Colonic mucosa (tissue), 4 donors: ENCODE measurements around the gene HAAO. TPM values are rescaled to one million over a fixed set of nuclear protein-coding genes. Genes with fewer than 3 reads are reported as not detected.

ENCODE experiments used
- DNase-seq: peaks from one replicate; pipeline ENCODE4 v3.0.0-alpha.2; 2020
- H3K27ac ChIP-seq: fragments of 200-600 bp; one replicate; pipeline ENCODE4 v1.8.0; 2021
- H3K27me3 ChIP-seq: fragments of 200-600 bp; one replicate; pipeline ENCODE4 v1.8.0; 2021
- H3K36me3 ChIP-seq: fragments of 200-600 bp; one replicate; pipeline ENCODE4 v1.8.0; 2021
- H3K4me1 ChIP-seq: fragments of 200-600 bp; one replicate; pipeline ENCODE4 v1.8.0; 2021; ENCODE audit warnings: mild to moderate bottlenecking
- H3K4me3 ChIP-seq: fragments of 200-600 bp; one replicate; pipeline ENCODE4 v1.8.0; 2021
- H3K9ac ChIP-seq, 2 donors: one replicate each; pipeline ENCODE4 v1.7.0; 2013; ENCODE audit warnings: control low read depth in 2 of 2, low read depth in 2 of 2, low read length in 2 of 2
- H3K9me3 ChIP-seq: fragments of 200-600 bp; one replicate; pipeline ENCODE4 v1.8.0; 2021
- CTCF ChIP-seq: fragments of 200-600 bp; IDR thresholded peaks from one replicate; pipeline ENCODE4 v1.8.0; 2022; ENCODE audit warnings: antibody characterized with exemption, mild to moderate bottlenecking
- intact Hi-C: fragments of 100-400 bp; cut with DNase I; formaldehyde crosslinking; loops from one replicate; pipeline ENCODE4 v1.14.1; 2022
- total RNA-seq, 2 donors: library from RNA; stranded (reverse); fragmentation: NEBNext Ultra II Directional in 1 of 2; extraction: Animal tissue kit (Norgen Biotek cat#: 25700) in 1 of 2; gene quantifications; one replicate each; pipeline ENCODE4 v1.2.1, GENCODE V29; 2021
- donor health status: healthy.
- donor health status: DM: no; HTN: no; CAD: no.
- donor health status: DM: no; HTN: no; CAD: no.

Gene HAAO
- total RNA-seq, 2 donors from 2014 or later: 8.2 to 17.8 TPM

GRCh38 chr2:42723465-42723864 lies 68.9 kb downstream of the HAAO start:
- no peaks in the 10 kb centered on the region for H3K9me3 ChIP-seq
- no peak for DNase-seq
- intact Hi-C loops: no loop called here
- H3K4me1 ChIP-seq: peaks cover 4% of the 10 kb centered on the region
- no peak overlapping the region for H3K9ac ChIP-seq
- no peak for TF ChIP-seq CTCF
- H3K4me3 ChIP-seq: no peak overlapping the region
- H3K27me3 ChIP-seq: no peaks in the 10 kb centered on the region
- no peaks in the 10 kb centered on the region for H3K36me3 ChIP-seq
- H3K27ac ChIP-seq: no peak overlapping the region

DNA sequence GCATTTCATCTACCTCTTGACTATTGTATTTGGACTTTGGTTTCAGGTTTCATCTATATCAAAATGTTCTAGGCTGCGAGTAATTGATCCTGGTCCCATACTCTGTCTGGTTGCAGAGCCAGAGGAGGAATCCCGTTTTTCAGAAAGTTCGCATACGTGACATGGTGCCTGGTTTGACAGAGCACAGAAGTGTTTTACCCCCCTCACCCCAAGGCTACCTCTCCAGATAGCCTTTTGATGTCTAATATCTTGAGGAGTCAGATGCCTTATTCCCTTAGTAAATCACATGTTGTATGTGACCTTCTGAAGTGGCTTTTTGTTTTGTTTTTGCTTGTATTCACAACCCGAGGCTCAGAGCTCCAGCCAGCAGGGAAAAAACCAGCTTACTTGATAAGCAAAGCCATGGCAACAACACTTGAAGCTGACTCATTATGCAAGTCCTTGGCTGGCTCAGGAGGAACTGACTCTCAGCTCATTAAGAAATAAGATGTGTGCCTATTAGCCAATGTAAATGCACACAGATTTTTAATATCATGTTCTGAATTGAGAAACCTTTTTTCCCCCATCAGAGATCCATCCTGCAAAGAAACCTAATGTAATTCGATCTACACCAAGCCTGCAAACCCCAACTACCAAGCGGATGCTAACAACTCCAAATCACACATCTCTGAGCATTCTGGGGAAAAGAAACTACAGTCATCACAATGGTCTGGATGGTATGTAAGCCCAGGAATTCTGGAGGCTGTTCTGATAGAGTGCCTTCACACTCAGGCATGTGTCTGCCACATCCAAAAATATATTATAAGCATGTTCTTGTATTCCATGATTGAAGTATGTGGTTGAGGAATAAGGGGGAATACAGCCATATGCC lies 69.8 kb downstream of the HAAO start:
- Histone ChIP-seq H3K4me3 (no peak overlapping the region), H3K9me3 (no peaks in the 10 kb centered on the region), H3K4me1 (peaks cover 4% of the 10 kb centered on the region), H3K9ac (no peak overlapping the region), H3K27ac (no peak overlapping the region), H3K27me3 (no peaks in the 10 kb centered on the region), H3K36me3 (no peaks in the 10 kb centered on the region)
- no peak for TF ChIP-seq CTCF
- DNase-seq: peak; percentile 30
- intact Hi-C loops: no loop called here

- Histone ChIP-seq H3K36me3 (no peaks in the 10 kb centered on the region), H3K27me3 (no peaks in the 10 kb centered on the region), H3K4me3 (no peak overlapping the region), H3K9ac (no peak overlapping the region), H3K4me1 (peaks cover 4% of the 10 kb centered on the region), H3K9me3 (no peaks in the 10 kb centered on the region), H3K27ac (no peak overlapping the region)
- DNase-seq: no peak
- TF ChIP-seq CTCF: no peak
- intact Hi-C loops: no loop called here
These were observed 70.5 kb downstream of the HAAO start for GRCh38 chr2:42721898-42722297.

Other genes with a start within 250 kb of the HAAO start
- gene MTA3, start 224.0 kb downstream of the HAAO start, total RNA-seq: 10 to 100 TPM; 41.4 to 46.2 TPM
- gene OXER1, start 28.4 kb downstream of the HAAO start, total RNA-seq: 1 to 10 TPM; 1.3 to 3.9 TPM